ENCODE results near the gene SMYD3.

- TF ChIP-seq CTCF (IDR thresholded peaks at IDR 0.05) (no peak), EZH2 (IDR thresholded peaks at IDR 0.05; ENCODE audit: borderline replicate concordance, insufficient read depth, low read depth, low read length, poor library complexity, severe bottlenecking) (no peak)
These were observed 325.8 kb downstream of the SMYD3 start for GRCh38 chr1:246181241-246181640.
